Measurements from ENCODE around the gene ARHGAP18. TPM values are rescaled to one million over a fixed set of nuclear protein-coding genes. Genes with fewer than 3 reads are reported as not detected.
A peak's percentile ranks its signal among the peaks of the same experiment; 100 is the strongest.

The ARHGAP18 gene
- total and polyA plus RNA-seq, 8 donors, result 6.0 to 104 (median 30.2) TPM

DNA sequence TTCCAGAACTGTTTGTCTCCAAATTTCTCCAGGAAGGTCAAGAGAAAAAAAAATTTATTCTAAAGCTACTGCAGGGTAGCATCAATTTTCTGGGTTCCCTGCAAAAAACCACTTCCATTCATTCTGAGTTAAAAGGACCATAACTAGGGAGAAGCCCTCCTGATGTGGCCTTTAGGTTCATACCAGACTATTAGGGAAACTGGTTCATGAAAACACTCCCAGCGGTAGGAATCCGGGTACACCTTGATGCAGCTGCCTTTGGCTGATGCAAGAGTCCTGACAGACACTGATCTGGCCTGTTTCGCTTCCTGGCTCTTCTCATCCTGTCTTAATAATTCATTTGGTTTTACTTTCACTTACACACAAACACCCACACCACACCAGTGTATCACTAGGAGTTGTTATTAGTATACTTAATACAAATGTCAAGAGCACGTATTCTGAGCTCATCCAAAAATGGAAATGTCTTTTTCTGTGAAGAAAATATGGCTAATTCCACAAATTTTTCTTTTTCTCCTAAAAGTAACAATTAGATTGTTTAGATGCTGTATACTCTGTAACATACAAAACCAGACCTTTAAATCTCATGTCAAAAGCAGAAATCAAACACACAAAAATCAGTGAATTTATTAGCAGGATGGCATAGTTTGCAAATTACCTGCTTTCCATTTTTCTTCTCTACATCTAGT, 38.4 kb upstream of the ARHGAP18 start:
- peaks cover 5 to 44% (median 17%) of the 10 kb centered on the region in 4 donors for H3K4me1 ChIP-seq
- no peak overlapping the region for H3K4me3 ChIP-seq
- intact Hi-C loops (cut with DNase I; ENCODE audit: low total_unique reads), result no loop called here
- DNase-seq, result peak; percentile 39 to 48
- no peaks in the 10 kb centered on the region for H3K36me3 ChIP-seq
- TF ChIP-seq, protein P1, sequence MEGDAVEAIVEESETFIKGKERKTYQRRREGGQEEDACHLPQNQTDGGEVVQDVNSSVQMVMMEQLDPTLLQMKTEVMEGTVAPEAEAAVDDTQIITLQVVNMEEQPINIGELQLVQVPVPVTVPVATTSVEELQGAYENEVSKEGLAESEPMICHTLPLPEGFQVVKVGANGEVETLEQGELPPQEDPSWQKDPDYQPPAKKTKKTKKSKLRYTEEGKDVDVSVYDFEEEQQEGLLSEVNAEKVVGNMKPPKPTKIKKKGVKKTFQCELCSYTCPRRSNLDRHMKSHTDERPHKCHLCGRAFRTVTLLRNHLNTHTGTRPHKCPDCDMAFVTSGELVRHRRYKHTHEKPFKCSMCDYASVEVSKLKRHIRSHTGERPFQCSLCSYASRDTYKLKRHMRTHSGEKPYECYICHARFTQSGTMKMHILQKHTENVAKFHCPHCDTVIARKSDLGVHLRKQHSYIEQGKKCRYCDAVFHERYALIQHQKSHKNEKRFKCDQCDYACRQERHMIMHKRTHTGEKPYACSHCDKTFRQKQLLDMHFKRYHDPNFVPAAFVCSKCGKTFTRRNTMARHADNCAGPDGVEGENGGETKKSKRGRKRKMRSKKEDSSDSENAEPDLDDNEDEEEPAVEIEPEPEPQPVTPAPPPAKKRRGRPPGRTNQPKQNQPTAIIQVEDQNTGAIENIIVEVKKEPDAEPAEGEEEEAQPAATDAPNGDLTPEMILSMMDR (IDR thresholded peaks at IDR 0.05), result no peak
- no peak for TF ChIP-seq POLR2AphosphoS5 (IDR thresholded peaks at IDR 0.05)
- no peak for TF ChIP-seq POLR2A (IDR thresholded peaks at IDR 0.05)
- TF ChIP-seq EP300 (IDR thresholded peaks at IDR 0.05), result no peak
- 58 to 77% (median 65%) methylated on average over 4 of the region's 4 CpGs for WGBS, 5 donors
- H3K9me3 ChIP-seq, result no peaks in the 10 kb centered on the region
- no peaks in the 10 kb centered on the region for H3K27me3 ChIP-seq
- H3K27ac ChIP-seq, result peak overlapping the region in 3 of 5 donors; percentile 32 to 66 (median 50)

- intact Hi-C loops (cut with DNase I; ENCODE audit: low total_unique reads), result no loop called here
These were observed 37.7 kb upstream of the ARHGAP18 start for GRCh38 chr6:129747588-129748112.

GRCh38 chr6:129744880-129745237, 34.9 kb upstream of the ARHGAP18 start:
- WGBS, 5 donors, result 80 to 92% (median 86%) methylated on average over 6 of the region's 6 CpGs
- intact Hi-C loops (cut with DNase I; ENCODE audit: low total_unique reads), result no loop called here
- Histone ChIP-seq H3K9me3 (no peaks in the 10 kb centered on the region), H3K36me3 (no peaks in the 10 kb centered on the region), H3K27ac (no peak overlapping the region), H3K27me3 (no peaks in the 10 kb centered on the region), H3K4me1 (peaks cover 5 to 21% (median 12%) of the 10 kb centered on the region in 4 donors), H3K4me3 (no peak overlapping the region)
- no peak for DNase-seq
- TF ChIP-seq, protein P1 (IDR thresholded peaks at IDR 0.05), result no peak
- TF ChIP-seq EP300 (IDR thresholded peaks at IDR 0.05) (no peak), POLR2A (IDR thresholded peaks at IDR 0.05) (no peak), POLR2AphosphoS5 (IDR thresholded peaks at IDR 0.05) (no peak)

More at GRCh38 chr6:129747588-129748112, 37.7 kb upstream of the ARHGAP18 start:
- Histone ChIP-seq H3K9me3 (no peaks in the 10 kb centered on the region), H3K27ac (peak overlapping the region in 2 of 5 donors; percentile 50 to 66), H3K27me3 (no peaks in the 10 kb centered on the region), H3K36me3 (no peaks in the 10 kb centered on the region), H3K4me3 (no peak overlapping the region), H3K4me1 (peaks cover 5 to 44% (median 17%) of the 10 kb centered on the region in 4 donors)
- DNase-seq, result no peak
- 80 to 93% (median 85%) methylated on average over 4 of the region's 4 CpGs for WGBS, 5 donors
- TF ChIP-seq, protein P1 (IDR thresholded peaks at IDR 0.05), result no peak
- TF ChIP-seq POLR2A (IDR thresholded peaks at IDR 0.05) (no peak), EP300 (IDR thresholded peaks at IDR 0.05) (no peak), POLR2AphosphoS5 (IDR thresholded peaks at IDR 0.05) (no peak)

- Histone ChIP-seq H3K27me3 (no peaks in the 10 kb centered on the region), H3K4me1 (peaks cover 5 to 15% (median 10%) of the 10 kb centered on the region in 4 donors), H3K27ac (peak overlapping the region in 1 of 5 donors; percentile 7), H3K9me3 (no peaks in the 10 kb centered on the region), H3K36me3 (no peaks in the 10 kb centered on the region), H3K4me3 (no peak overlapping the region)
- peak in 1 of 2 donors; percentile 50 for DNase-seq
- WGBS, 5 donors, result 60 to 71% (median 66%) methylated on average over 4 of the region's 4 CpGs
- intact Hi-C loops (cut with DNase I; ENCODE audit: low total_unique reads), result no loop called here
- TF ChIP-seq POLR2AphosphoS5 (IDR thresholded peaks at IDR 0.05), result no peak
These were observed 34.4 kb upstream of the ARHGAP18 start for GRCh38 chr6:129744201-129744879.
